Esophagus squamous epithelium (tissue), 4 donors: ENCODE results near the gene PPL.
"Not testable (repeated sequence)": the region's sequence is repeated elsewhere in the genome, so short reads cannot be mapped to it uniquely, and the experiment has no call there.

Source experiments
- CTCF ChIP-seq, 6 experiments: fragments of 450-650 bp in 4 of 6; fragments of 200-600 bp in 2 of 6; sonication (generic) in 2 of 6; IDR thresholded peaks; one replicate each; pipeline ENCODE4 v1.5.1; 2016 to 2019; ENCODE audit warnings: antibody characterized with exemption in 6 of 6, mild to moderate bottlenecking in 4 of 6, moderate library complexity in 4 of 6
- POLR2A ChIP-seq, 4 donors: fragments of 450-650 bp; IDR thresholded peaks; one replicate each; pipeline ENCODE4 v1.6.1; 2017; ENCODE audit warnings: antibody characterized with exemption in 4 of 4, mild to moderate bottlenecking in 4 of 4, moderate library complexity in 3 of 4

- not testable (repeated sequence) for TF ChIP-seq POLR2A, CTCF (IDR thresholded peaks at IDR 0.05)
Measured at GRCh38 chr16:4968278-4968677, 31.3 kb upstream of the PPL start.
